ENCODE data around the gene FIBP.
"Not testable (repeated sequence)": the region's sequence is repeated elsewhere in the genome, so short reads cannot be mapped to it uniquely, and the experiment has no call there.

The FIBP gene

GRCh38 chr11:65859095-65859811, 29.0 kb downstream of the FIBP start:
- DNase-seq (ENCODE audit: low read depth in 3 of 3), result peak; percentile 93 to 96 (median 95)

GRCh38 chr11:65858681-65859087, 29.6 kb downstream of the FIBP start:
- DNase-seq (ENCODE audit: low read depth in 3 of 3), result no peak

- DNase-seq (ENCODE audit: low read depth in 3 of 3), result peak; percentile 90 to 94 (median 94)
These were observed 30.2 kb downstream of the FIBP start, which contains the start of gene CFL1 for GRCh38 chr11:65857853-65858680. CFL1 (minus strand) TSS chr11:65858180; CDS start chr11:65858099, 81 bp downstream.

- peak in 2 of 3 experiments; percentile 45 to 46 for DNase-seq (ENCODE audit: low read depth in 3 of 3)
These were observed 30.8 kb downstream of the FIBP start for GRCh38 chr11:65857500-65857852.

GRCh38 chr11:65856689-65857499, 31.4 kb downstream of the FIBP start:
- peak; percentile 66 to 74 (median 67) for DNase-seq (ENCODE audit: low read depth in 3 of 3)

- DNase-seq (ENCODE audit: low read depth in 3 of 3), result no peak
These were observed 32.3 kb downstream of the FIBP start for GRCh38 chr11:65855927-65856363.

- DNase-seq (ENCODE audit: low read depth in 3 of 3), result no peak
These were observed 33.1 kb downstream of the FIBP start for GRCh38 chr11:65854852-65855837.

- DNase-seq (ENCODE audit: low read depth in 3 of 3), result no peak
These were observed 34.1 kb downstream of the FIBP start for GRCh38 chr11:65854161-65854592.

- no peak for DNase-seq (ENCODE audit: low read depth in 3 of 3)
These were observed 34.9 kb downstream of the FIBP start for GRCh38 chr11:65853246-65853979.

GRCh38 chr11:65852508-65853245, 35.6 kb downstream of the FIBP start:
- no peak for DNase-seq (ENCODE audit: low read depth in 3 of 3)

GRCh38 chr11:65851811-65852507, 36.3 kb downstream of the FIBP start:
- no peak for DNase-seq (ENCODE audit: low read depth in 3 of 3)

- DNase-seq (ENCODE audit: low read depth in 3 of 3), result no peak
These were observed 37.1 kb downstream of the FIBP start for GRCh38 chr11:65851083-65851579.

- no peak for DNase-seq (ENCODE audit: low read depth in 3 of 3)
These were observed 37.8 kb downstream of the FIBP start for GRCh38 chr11:65850217-65851082.

- no peak for DNase-seq (ENCODE audit: low read depth in 3 of 3)
These were observed 38.5 kb downstream of the FIBP start for GRCh38 chr11:65849771-65850216.

- no peak for DNase-seq (ENCODE audit: low read depth in 3 of 3)
These were observed 38.9 kb downstream of the FIBP start for GRCh38 chr11:65849366-65849765.

GRCh38 chr11:65848693-65849092, 39.6 kb downstream of the FIBP start:
- DNase-seq (ENCODE audit: low read depth in 3 of 3), result not testable (repeated sequence)

- no peak for DNase-seq (ENCODE audit: low read depth in 3 of 3)
These were observed 40.5 kb downstream of the FIBP start for GRCh38 chr11:65847746-65848145.
